ENCODE results near the gene NMNAT3. TPM values are rescaled to one million over a fixed set of nuclear protein-coding genes. Genes with fewer than 3 reads are reported as not detected.

NMNAT3 gene
- total RNA-seq, 1 donor from 2014 or later = 2.5 TPM

GRCh38 chr3:139548801-139549200 is 129.0 kb downstream of the NMNAT3 start:
- Mint-ChIP-seq H3K4me3 (ENCODE audit: unreplicated experiment) (no peak overlapping the region), H3K27ac (ENCODE audit: unreplicated experiment) (no peak overlapping the region), H3K4me1 (ENCODE audit: unreplicated experiment) (no peaks in the 10 kb centered on the region), H3K36me3 (ENCODE audit: unreplicated experiment) (no peaks in the 10 kb centered on the region), H3K27me3 (ENCODE audit: unreplicated experiment) (peaks cover 31% of the 10 kb centered on the region), H3K9me3 (ENCODE audit: unreplicated experiment) (peaks cover 4% of the 10 kb centered on the region)
- TF ChIP-seq, protein P1, sequence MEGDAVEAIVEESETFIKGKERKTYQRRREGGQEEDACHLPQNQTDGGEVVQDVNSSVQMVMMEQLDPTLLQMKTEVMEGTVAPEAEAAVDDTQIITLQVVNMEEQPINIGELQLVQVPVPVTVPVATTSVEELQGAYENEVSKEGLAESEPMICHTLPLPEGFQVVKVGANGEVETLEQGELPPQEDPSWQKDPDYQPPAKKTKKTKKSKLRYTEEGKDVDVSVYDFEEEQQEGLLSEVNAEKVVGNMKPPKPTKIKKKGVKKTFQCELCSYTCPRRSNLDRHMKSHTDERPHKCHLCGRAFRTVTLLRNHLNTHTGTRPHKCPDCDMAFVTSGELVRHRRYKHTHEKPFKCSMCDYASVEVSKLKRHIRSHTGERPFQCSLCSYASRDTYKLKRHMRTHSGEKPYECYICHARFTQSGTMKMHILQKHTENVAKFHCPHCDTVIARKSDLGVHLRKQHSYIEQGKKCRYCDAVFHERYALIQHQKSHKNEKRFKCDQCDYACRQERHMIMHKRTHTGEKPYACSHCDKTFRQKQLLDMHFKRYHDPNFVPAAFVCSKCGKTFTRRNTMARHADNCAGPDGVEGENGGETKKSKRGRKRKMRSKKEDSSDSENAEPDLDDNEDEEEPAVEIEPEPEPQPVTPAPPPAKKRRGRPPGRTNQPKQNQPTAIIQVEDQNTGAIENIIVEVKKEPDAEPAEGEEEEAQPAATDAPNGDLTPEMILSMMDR (IDR thresholded peaks at IDR 0.05) = no peak
- DNase-seq (ENCODE audit: extremely low spot score, unreplicated experiment) = no peak

DNA sequence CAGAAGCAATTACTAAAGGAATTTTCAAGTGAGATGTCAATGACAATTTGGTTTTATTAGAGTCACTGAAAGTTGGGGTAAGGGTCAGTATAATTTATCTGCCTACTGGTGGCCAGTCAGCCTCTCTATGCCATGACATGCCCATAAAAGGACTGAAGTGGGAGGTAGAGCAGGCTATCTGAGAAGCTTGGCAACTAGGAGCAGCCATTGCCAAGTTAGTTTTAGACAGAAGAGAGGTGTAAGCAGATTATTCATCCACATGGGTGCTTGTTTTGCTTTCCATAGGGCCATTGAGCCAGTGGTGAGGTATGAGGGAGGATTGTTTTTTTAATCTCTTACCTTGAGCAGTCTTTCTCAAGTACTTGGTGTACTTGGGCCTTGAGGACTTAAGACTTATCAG is 130.1 kb downstream of the NMNAT3 start:
- Mint-ChIP-seq H3K4me3 (ENCODE audit: unreplicated experiment) (no peak overlapping the region), H3K4me1 (ENCODE audit: unreplicated experiment) (no peaks in the 10 kb centered on the region), H3K36me3 (ENCODE audit: unreplicated experiment) (no peaks in the 10 kb centered on the region), H3K27ac (ENCODE audit: unreplicated experiment) (no peak overlapping the region), H3K27me3 (ENCODE audit: unreplicated experiment) (peaks cover 28% of the 10 kb centered on the region), H3K9me3 (ENCODE audit: unreplicated experiment) (peaks cover 4% of the 10 kb centered on the region)
- no peak for DNase-seq (ENCODE audit: extremely low spot score, unreplicated experiment)
- TF ChIP-seq, protein P1 (IDR thresholded peaks at IDR 0.05) = no peak

DNA sequence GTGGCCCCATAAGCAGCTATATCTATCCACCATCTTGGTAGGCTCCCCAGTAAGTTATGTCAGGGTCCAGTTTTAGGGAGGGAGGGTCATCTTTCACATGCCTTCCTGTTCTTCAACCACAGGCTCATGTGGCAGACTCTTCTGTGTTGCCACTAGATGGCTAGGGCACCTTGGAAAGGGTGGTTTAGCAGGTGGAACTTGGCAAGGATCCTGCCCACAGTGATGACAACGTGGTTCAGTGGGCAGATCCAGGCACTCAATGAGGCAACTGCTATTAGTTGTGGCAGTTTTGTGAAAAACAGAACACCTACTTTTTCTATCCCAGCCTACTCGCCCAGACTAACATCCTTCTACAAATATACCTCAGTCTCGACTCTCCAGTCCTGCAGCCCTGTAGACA is 131.0 kb downstream of the NMNAT3 start:
- Mint-ChIP-seq H3K36me3 (ENCODE audit: unreplicated experiment) (no peaks in the 10 kb centered on the region), H3K4me1 (ENCODE audit: unreplicated experiment) (no peaks in the 10 kb centered on the region), H3K27ac (ENCODE audit: unreplicated experiment) (no peak overlapping the region), H3K9me3 (ENCODE audit: unreplicated experiment) (peaks cover 4% of the 10 kb centered on the region), H3K27me3 (ENCODE audit: unreplicated experiment) (peaks cover 31% of the 10 kb centered on the region), H3K4me3 (ENCODE audit: unreplicated experiment) (no peak overlapping the region)
- TF ChIP-seq, protein P1 (IDR thresholded peaks at IDR 0.05) = no peak
- DNase-seq (ENCODE audit: extremely low spot score, unreplicated experiment) = no peak

- peaks cover 17% of the 10 kb centered on the region for H3K4me1 Mint-ChIP-seq (ENCODE audit: unreplicated experiment)
- no peak overlapping the region for H3K27ac Mint-ChIP-seq (ENCODE audit: unreplicated experiment)
- DNase-seq (ENCODE audit: extremely low spot score, unreplicated experiment) = no peak
- TF ChIP-seq, protein P1 (IDR thresholded peaks at IDR 0.05) = no peak
- H3K4me3 Mint-ChIP-seq (ENCODE audit: unreplicated experiment) = no peak overlapping the region
- peaks cover 4% of the 10 kb centered on the region for H3K9me3 Mint-ChIP-seq (ENCODE audit: unreplicated experiment)
- no peaks in the 10 kb centered on the region for H3K36me3 Mint-ChIP-seq (ENCODE audit: unreplicated experiment)
- H3K27me3 Mint-ChIP-seq (ENCODE audit: unreplicated experiment) = peaks cover 11% of the 10 kb centered on the region
Measured at GRCh38 chr3:139541532-139542288, 136.1 kb downstream of the NMNAT3 start.

DNA sequence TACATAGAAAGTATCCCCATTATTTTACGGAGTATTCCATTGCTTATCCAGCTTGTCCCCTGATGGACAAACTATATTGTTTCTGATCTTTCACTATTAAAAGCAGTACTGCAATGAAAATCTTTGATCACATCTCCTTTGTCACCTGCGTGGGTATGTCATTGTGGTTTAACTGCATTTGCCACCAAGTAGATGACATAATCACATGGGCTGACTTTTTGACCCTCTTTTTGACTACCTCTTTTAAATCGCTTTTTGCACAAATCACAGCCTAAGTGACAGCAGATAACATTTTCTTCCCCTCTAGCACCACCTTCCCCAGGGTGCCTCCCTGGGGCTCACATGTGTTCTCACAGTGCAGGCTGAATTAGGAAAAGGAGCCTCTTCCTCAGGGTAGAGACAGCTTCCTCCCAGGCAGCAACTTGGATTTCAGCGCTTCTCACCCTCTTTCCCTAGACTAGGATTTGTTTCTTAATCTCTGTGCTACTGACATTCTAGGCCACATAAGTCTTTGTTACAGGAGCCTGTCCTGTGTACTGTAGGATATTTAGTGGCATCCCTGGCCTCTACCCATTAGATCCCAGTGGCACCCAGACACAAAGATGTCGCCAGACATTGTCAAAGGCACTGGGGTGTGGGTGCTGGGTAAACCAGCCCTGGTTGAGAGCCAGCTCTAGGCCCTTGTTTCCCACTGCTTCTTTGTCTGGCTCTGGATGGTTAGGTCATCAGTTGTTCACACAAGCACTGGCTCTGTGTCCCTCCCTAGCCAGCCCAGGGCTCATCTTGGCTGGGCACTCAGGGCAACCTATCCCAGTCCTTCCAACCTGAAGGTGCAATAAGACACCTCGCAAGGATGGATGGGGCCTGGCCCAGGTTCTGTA is 136.9 kb downstream of the NMNAT3 start:
- TF ChIP-seq, protein P1 (IDR thresholded peaks at IDR 0.05) = no peak
- Mint-ChIP-seq H3K4me1 (ENCODE audit: unreplicated experiment) (peaks cover 19% of the 10 kb centered on the region), H3K27me3 (ENCODE audit: unreplicated experiment) (peaks cover 11% of the 10 kb centered on the region), H3K4me3 (ENCODE audit: unreplicated experiment) (no peak overlapping the region), H3K9me3 (ENCODE audit: unreplicated experiment) (peaks cover 4% of the 10 kb centered on the region), H3K36me3 (ENCODE audit: unreplicated experiment) (no peaks in the 10 kb centered on the region), H3K27ac (ENCODE audit: unreplicated experiment) (no peak overlapping the region)
- no peak for DNase-seq (ENCODE audit: extremely low spot score, unreplicated experiment)

Data from osteocyte (in vitro differentiated cells).